Epithelial cell of alveolus of lung (primary cell): Measurements from ENCODE around the gene SLC8B1. TPM values are rescaled to one million over a fixed set of nuclear protein-coding genes. Genes with fewer than 3 reads are reported as not detected.

Experiments used
- total RNA-seq: library from RNA; depleted of rRNA; stranded (reverse); fragments of >200 nt; gene quantifications from 2 replicates; pipeline ENCODE4 v1.2.1, GENCODE V29; 2015

Gene SLC8B1
- total RNA-seq, result 14.7 and 17.1 TPM in 2 replicates

GRCh38 chr12:113334786-113335539 is at the start of gene SLC8B1:
Gene SLC8B1 (minus strand): TSS chr12:113335109. CDS start chr12:113332878, 2,231 bp downstream.

GRCh38 chr12:113358381-113359132 is 23.6 kb upstream of the SLC8B1 start, which contains the start of gene PLBD2:
Gene PLBD2 (plus strand): TSS chr12:113358587. CDS start chr12:113358601, 14 bp downstream.

Other genes with a start within 250 kb of the SLC8B1 start
- not detected in 2 replicates for gene RASAL1, start 199.3 kb downstream of the SLC8B1 start, total RNA-seq
- gene CFAP73, start 185.4 kb downstream of the SLC8B1 start, total RNA-seq, result not detected in 2 replicates
- gene DDX54, start 149.6 kb downstream of the SLC8B1 start, total RNA-seq, result 42.3 and 56.8 TPM in 2 replicates
- 18.2 and 27.3 TPM in 2 replicates for gene RITA1, start 149.4 kb downstream of the SLC8B1 start, total RNA-seq
- gene TPCN1, start 113.6 kb downstream of the SLC8B1 start, total RNA-seq, result 30.3 and 34.6 TPM in 2 replicates
- gene PLBD2, start 23.5 kb upstream of the SLC8B1 start, total RNA-seq, result 39.2 and 68.9 TPM in 2 replicates
- not detected in 2 replicates for gene SDS, start 68.8 kb upstream of the SLC8B1 start, total RNA-seq
- 1.8 and 7.8 TPM in 2 replicates for gene SDSL, start 87.3 kb upstream of the SLC8B1 start, total RNA-seq
- gene LHX5, start 136.8 kb upstream of the SLC8B1 start, total RNA-seq, result not detected in 2 replicates